A673 (cell line): ENCODE results near the gene CLTA.

Experiments
- CTCF ChIP-seq: fragments of 300-800, 200-600 bp; sonication (generic); conservative IDR thresholded peaks from 2 replicates; pipeline ENCODE4 v1.5.1; 2017; ENCODE audit warnings: low read depth, mild to moderate bottlenecking, antibody characterized with exemption, low read length, moderate library complexity, mixed read lengths
- EZH2 ChIP-seq: fragments of 200-600 bp; sonication (generic); IDR thresholded peaks from 2 replicates; pipeline ENCODE4 v1.6.1; 2017; ENCODE audit warnings: borderline replicate concordance, low read depth, mild to moderate bottlenecking, mixed read lengths, antibody characterized with exemption, low read length; ENCODE audit not compliant: poor library complexity, severe bottlenecking

- TF ChIP-seq CTCF, result no peak
- TF ChIP-seq EZH2, result no peak
Measured at GRCh38 chr9:36191290-36191645, 547 bp downstream of the CLTA start.
